GM12878 (cell line): Measurements from ENCODE around the gene SORCS2.

Experiments used
- CHD2 ChIP-seq: IDR thresholded peaks from 2 replicates; pipeline ENCODE4 v1.6.1; 2011; ENCODE audit warnings: low read depth, low read length, improper control_type of control experiment, borderline replicate concordance
- CTCF ChIP-seq, 3 experiments: IDR thresholded peaks in 2 of 3; conservative IDR thresholded peaks in 1 of 3; 2 replicates each; pipeline ENCODE4 v1.5.1; 2011; ENCODE audit warnings: low read depth in 3 of 3, low read length in 3 of 3, mild to moderate bottlenecking in 3 of 3, control low read depth in 2 of 3, moderate library complexity in 2 of 3, inconsistent platforms in 1 of 3, mixed read lengths in 1 of 3; ENCODE audit not compliant: control insufficient read depth in 2 of 3, insufficient read depth in 1 of 3; ENCODE audit errors: extremely low read depth in 1 of 3
- RAD21 ChIP-seq: IDR thresholded peaks from 2 replicates; pipeline ENCODE4 v1.6.1; 2011; ENCODE audit warnings: mild to moderate bottlenecking, low read depth, low read length, moderate library complexity; ENCODE audit not compliant: insufficient read depth
- RCOR1 ChIP-seq: conservative IDR thresholded peaks from 2 replicates; pipeline ENCODE4 v1.6.1; 2012; ENCODE audit warnings: low read depth, low read length, improper control_type of control experiment
- RFX5 ChIP-seq: IDR thresholded peaks from 2 replicates; pipeline ENCODE4 v1.6.1; 2011; ENCODE audit warnings: low read depth, low read length, improper control_type of control experiment
- SMAD1 ChIP-seq: fragments of 450-650 bp; IDR thresholded peaks from 2 replicates; pipeline ENCODE4 v1.6.1; 2018; ENCODE audit warnings: mild to moderate bottlenecking, low read depth; ENCODE audit not compliant: partially characterized antibody
- USF2 ChIP-seq: IDR thresholded peaks from 2 replicates; pipeline ENCODE4 v1.6.1; 2011; ENCODE audit warnings: low read depth, low read length, improper control_type of control experiment, borderline replicate concordance

GRCh38 chr4:7289589-7289988, 97.3 kb downstream of the SORCS2 start:
- no peak for TF ChIP-seq CTCF (IDR thresholded peaks at IDR 0.05 in 2 of 3, conservative IDR thresholded peaks at IDR 0.05 in 1 of 3; ENCODE audit: control insufficient read depth in 2 of 3, extremely low read depth in 1 of 3, insufficient read depth in 1 of 3, low read depth in 3 of 3, low read length in 3 of 3)
- TF ChIP-seq CHD2: no peak
- no peak for TF ChIP-seq RAD21
- TF ChIP-seq USF2: no peak
- no peak for TF ChIP-seq RFX5
- TF ChIP-seq SMAD1: no peak
- no peak for TF ChIP-seq RCOR1
